Choroid plexus epithelial cell (primary cell): ENCODE data around the gene SYNJ2.

Experiments used
- DNase-seq: peaks from one replicate; pipeline ENCODE4 v3.0.0-alpha.2; 2010; ENCODE audit warnings: low read depth
- H3K4me3 ChIP-seq: 2 replicates; pipeline ENCODE4 v1.5.1; 2011; ENCODE audit warnings: low read depth, mild to moderate bottlenecking, control low read depth, low read length, moderate library complexity
- CTCF ChIP-seq: conservative IDR thresholded peaks from 2 replicates; pipeline ENCODE4 v1.5.1; 2011; ENCODE audit warnings: low read depth, mild to moderate bottlenecking, control low read depth, inconsistent platforms, low read length, moderate library complexity

Gene SYNJ2

GRCh38 chr6:158046201-158047126 lies 64.8 kb downstream of the SYNJ2 start:
- DNase-seq = no peak
- TF ChIP-seq CTCF = no peak
- H3K4me3 ChIP-seq = no peak overlapping the region

- no peak for DNase-seq
- TF ChIP-seq CTCF = no peak
- no peak overlapping the region for H3K4me3 ChIP-seq
Observed at GRCh38 chr6:158047127-158047518, 65.5 kb downstream of the SYNJ2 start.

- DNase-seq = no peak
- TF ChIP-seq CTCF = no peak
- no peak overlapping the region for H3K4me3 ChIP-seq
Observed at GRCh38 chr6:158047563-158048323, 66.1 kb downstream of the SYNJ2 start.

GRCh38 chr6:158048589-158048988 lies 66.9 kb downstream of the SYNJ2 start:
- TF ChIP-seq CTCF = no peak
- no peak for DNase-seq
- no peak overlapping the region for H3K4me3 ChIP-seq

GRCh38 chr6:158049055-158050028 lies 67.7 kb downstream of the SYNJ2 start:
- H3K4me3 ChIP-seq = no peak overlapping the region
- DNase-seq = no peak
- no peak for TF ChIP-seq CTCF

- H3K4me3 ChIP-seq = no peak overlapping the region
- DNase-seq = no peak
- no peak for TF ChIP-seq CTCF
Observed at GRCh38 chr6:158050107-158050735, 68.6 kb downstream of the SYNJ2 start.
